ENCODE results near the gene DRD2.

GRCh38 chr11:113435190-113435968, 39.8 kb downstream of the DRD2 start:
- TF ChIP-seq CTCF (IDR thresholded peaks at IDR 0.05; ENCODE audit: borderline replicate concordance, extremely low read depth, low read length, poor library complexity, severe bottlenecking) (no peak), EZH2 (IDR thresholded peaks at IDR 0.05; ENCODE audit: borderline replicate concordance, low read depth, low read length, severe bottlenecking) (no peak)

Measured in DND-41 (cell line).